GM23338 (cell line): ENCODE measurements around the gene ZNF236. TPM values are rescaled to one million over a fixed set of nuclear protein-coding genes. Genes with fewer than 3 reads are reported as not detected.

Experiments
- ATAC-seq: fragments of 200-7000 bp; cut with Tn5 transposase; 3 replicates; pipeline ENCODE4 v1.9.1; 2020
- DNase-seq: peaks from one replicate; pipeline ENCODE4 v3.0.0-alpha.2; 2015; ENCODE audit warnings: low spot score
- H2AFZ ChIP-seq: fragments of 200-600 bp; sonication (generic); 2 replicates; pipeline ENCODE4 v1.8.0; 2016; ENCODE audit warnings: antibody characterized with exemption, mild to moderate bottlenecking, moderate library complexity
- H3F3A ChIP-seq: fragments of 200-600 bp; sonication (generic); replicated peaks from 2 replicates; pipeline ENCODE4 v1.8.0; 2017; ENCODE audit warnings: antibody characterized with exemption, mixed run types, low read depth
- H3K27ac ChIP-seq: fragments of 200-600 bp; sonication (generic); 2 replicates; pipeline ENCODE4 v1.6.1; 2016; ENCODE audit warnings: low read depth
- H3K27me3 ChIP-seq: fragments of 200-600 bp; sonication (generic); 2 replicates; pipeline ENCODE4 v1.8.0; 2016; ENCODE audit warnings: mild to moderate bottlenecking, mixed run types, moderate library complexity; ENCODE audit not compliant: insufficient read depth
- H3K36me3 ChIP-seq: fragments of 200-600 bp; sonication (generic); 2 replicates; pipeline ENCODE4 v1.8.0; 2016; ENCODE audit warnings: mild to moderate bottlenecking; ENCODE audit not compliant: insufficient read depth
- H3K4me1 ChIP-seq: fragments of 200-600 bp; sonication (generic); 2 replicates; pipeline ENCODE4 v1.8.0; 2016; ENCODE audit warnings: mild to moderate bottlenecking, moderate library complexity; ENCODE audit not compliant: insufficient read depth
- H3K4me2 ChIP-seq: fragments of 200-600 bp; sonication (generic); 2 replicates; pipeline ENCODE4 v1.7.1; 2017; ENCODE audit warnings: mixed run types
- H3K4me3 ChIP-seq: fragments of 200-600 bp; sonication (generic); 2 replicates; pipeline ENCODE4 v1.6.1; 2016; ENCODE audit warnings: mixed run types
- H3K79me2 ChIP-seq: fragments of 200-600 bp; sonication (generic); replicated peaks from 2 replicates; pipeline ENCODE4 v1.8.0; 2017; ENCODE audit warnings: mild to moderate bottlenecking; ENCODE audit not compliant: insufficient read depth
- H3K9me2 ChIP-seq: fragments of 200-600 bp; sonication (generic); 2 replicates; pipeline ENCODE4 v1.8.0; 2017; ENCODE audit not compliant: insufficient read depth
- H4K20me1 ChIP-seq: fragments of 200-600 bp; sonication (generic); replicated peaks from 2 replicates; pipeline ENCODE4 v1.8.0; 2017; ENCODE audit warnings: mild to moderate bottlenecking; ENCODE audit not compliant: insufficient read depth
- H3K27ac Mint-ChIP-seq: 2 replicates; pipeline ENCODE4 v1.8.0; 2020; ENCODE audit warnings: inconsistent platforms, mild to moderate bottlenecking, moderate library complexity, mixed read lengths
- H3K27me3 Mint-ChIP-seq: 3 replicates; pipeline ENCODE4 v1.8.0; 2022; ENCODE audit warnings: low read depth, mild to moderate bottlenecking, moderate library complexity, mixed read lengths, inconsistent platforms; ENCODE audit not compliant: insufficient read depth, poor library complexity
- H3K36me3 Mint-ChIP-seq: 3 replicates; pipeline ENCODE4 v1.8.0; 2021; ENCODE audit warnings: low read depth, mild to moderate bottlenecking, inconsistent platforms, moderate library complexity, mixed read lengths
- H3K4me1 Mint-ChIP-seq: 3 replicates; pipeline ENCODE4 v1.8.0; 2020; ENCODE audit warnings: mild to moderate bottlenecking, inconsistent platforms, mixed read lengths
- H3K4me3 Mint-ChIP-seq: 3 replicates; pipeline ENCODE4 v1.8.0; 2021; ENCODE audit warnings: moderate library complexity, mild to moderate bottlenecking, inconsistent platforms, mixed read lengths
- H3K9me3 Mint-ChIP-seq: 3 replicates; pipeline ENCODE4 v1.8.0; 2020; ENCODE audit warnings: moderate library complexity, mild to moderate bottlenecking, inconsistent platforms, mixed read lengths
- CREB1 ChIP-seq: fragments of 250-450 bp; sonication (Bioruptor Pico); IDR thresholded peaks from 2 replicates; pipeline ENCODE4 v1.5.0; 2020; ENCODE audit warnings: low read depth, mild to moderate bottlenecking, moderate library complexity
- EZH2 ChIP-seq: fragments of 200-600 bp; sonication (generic); IDR thresholded peaks from one replicate; pipeline ENCODE4 v1.8.0; 2017; ENCODE audit warnings: antibody characterized with exemption, mild to moderate bottlenecking, low read depth; ENCODE audit not compliant: unreplicated experiment
- EZH2phosphoT487 ChIP-seq: fragments of 200-600 bp; sonication (generic); IDR thresholded peaks from one replicate; pipeline ENCODE4 v1.8.1; 2018; ENCODE audit warnings: antibody characterized with exemption; ENCODE audit not compliant: unreplicated experiment
- JUNB ChIP-seq: IDR thresholded peaks from one replicate; pipeline ENCODE4 v1.6.1; 2016; ENCODE audit warnings: antibody characterized with exemption; ENCODE audit not compliant: unreplicated experiment
- NANOG ChIP-seq: IDR thresholded peaks from 2 replicates; pipeline ENCODE4 v1.6.1; 2016; ENCODE audit warnings: antibody characterized with exemption, borderline replicate concordance
- POLR2AphosphoS5 ChIP-seq: IDR thresholded peaks from 2 replicates; pipeline ENCODE4 v1.6.1; 2016; ENCODE audit warnings: antibody characterized with exemption, low read depth
- STAT1 ChIP-seq: IDR thresholded peaks from one replicate; pipeline ENCODE4 v1.6.1; 2016; ENCODE audit warnings: antibody characterized with exemption; ENCODE audit not compliant: unreplicated experiment
- ZNF114 ChIP-seq: fragments of 250-450 bp; sonication (Bioruptor Pico); IDR thresholded peaks from 2 replicates; pipeline ENCODE4 v1.5.0; 2020; ENCODE audit warnings: mild to moderate bottlenecking, moderate library complexity
- ZNF331 ChIP-seq: fragments of 250-450 bp; sonication (Bioruptor Pico); IDR thresholded peaks from 2 replicates; pipeline ENCODE4 v1.5.0; 2020; ENCODE audit warnings: low read depth, mild to moderate bottlenecking, moderate library complexity
- polyA plus RNA-seq: library from polyadenylated mRNA; unstranded; fragments of >200 nt; fragmentation: Nextera tagmentation; extraction: Ambion mirVana; gene quantifications from 2 replicates; pipeline ENCODE4 v1.2.1, GENCODE V29; 2016
- total RNA-seq: library from RNA; depleted of rRNA; stranded (reverse); fragments of >200 nt; shearing (Covaris generic); gene quantifications from 2 replicates; pipeline ENCODE4 v1.2.3, GENCODE V29; 2014
- TF ChIP-seq, protein P1 (sequence below): fragments of 250-450 bp; sonication (Bioruptor Pico); IDR thresholded peaks from 2 replicates; pipeline ENCODE4 v1.5.0; 2020; ENCODE audit warnings: mild to moderate bottlenecking, moderate library complexity
- TF ChIP-seq, protein P2 (sequence below): IDR thresholded peaks from 2 replicates; pipeline ENCODE4 v1.6.1; 2016; ENCODE audit warnings: antibody characterized with exemption
- TF ChIP-seq, protein P3 (sequence below): IDR thresholded peaks from one replicate; pipeline ENCODE4 v1.6.1; 2018; ENCODE audit warnings: antibody characterized with exemption; ENCODE audit not compliant: unreplicated experiment
- TF ChIP-seq, protein P4 (sequence below), 2 experiments: fragments of 200-600 bp in 1 of 2; sonication (generic) in 1 of 2; conservative IDR thresholded peaks; 2 replicates each; pipeline versions ENCODE4 v1.5.1 to v1.6.1; 2016 to 2017; ENCODE audit warnings: antibody characterized with exemption in 2 of 2, low read depth in 2 of 2, mild to moderate bottlenecking in 2 of 2, moderate library complexity in 1 of 2

ZNF236 gene
- total and polyA plus RNA-seq, 2 experiments from 2014 or later, result 8.9 to 16.3 TPM

DNA sequence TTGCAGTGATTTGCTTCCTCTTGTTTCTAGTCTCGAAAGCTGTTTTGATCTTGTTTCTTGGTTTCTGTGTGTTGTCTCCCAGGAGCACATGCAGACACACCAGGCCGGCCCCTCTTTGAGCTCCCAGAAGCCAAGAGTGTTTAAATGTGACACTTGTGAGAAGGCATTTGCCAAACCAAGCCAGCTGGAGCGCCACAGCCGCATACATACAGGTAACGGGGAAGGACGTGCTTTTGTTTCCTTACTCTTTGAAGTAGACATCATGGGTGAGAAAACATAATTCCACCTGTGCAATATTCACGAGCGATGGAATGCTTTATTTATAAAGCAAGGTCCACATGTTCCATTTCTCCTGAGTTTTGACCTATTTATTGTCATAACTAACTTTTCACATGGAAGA is 137.2 kb downstream of the ZNF236 start:
- H3K27ac Mint-ChIP-seq, result no peak overlapping the region
- H3K36me3 Mint-ChIP-seq, result peaks cover 35% of the 10 kb centered on the region
- H3K79me2 ChIP-seq, result 0 out of 2 replicates have a peak, but pooled peaks cover 2% of the 10 kb centered on the region

More for the DNA sequence above, 137.2 kb downstream of the ZNF236 start:
- Mint-ChIP-seq H3K4me1 (peaks cover 6% of the 10 kb centered on the region; the same call in 1 of the 3 replicates), H3K4me3 (no peak overlapping the region), H3K27me3 (peaks cover 4% of the 10 kb centered on the region), H3K9me3 (no peaks in the 10 kb centered on the region; the same call in 2 of the 3 replicates)
- no peak overlapping the region for H3K4me3 ChIP-seq
- TF ChIP-seq ZNF114 (no peak), POLR2AphosphoS5 (no peak), JUNB (no peak), ZNF331 (CRISPR knock-in tag) (no peak), EZH2 (no peak), NANOG (no peak), EZH2phosphoT487 (no peak), STAT1 (no peak), CREB1 (no peak)
- TF ChIP-seq, protein P1, sequence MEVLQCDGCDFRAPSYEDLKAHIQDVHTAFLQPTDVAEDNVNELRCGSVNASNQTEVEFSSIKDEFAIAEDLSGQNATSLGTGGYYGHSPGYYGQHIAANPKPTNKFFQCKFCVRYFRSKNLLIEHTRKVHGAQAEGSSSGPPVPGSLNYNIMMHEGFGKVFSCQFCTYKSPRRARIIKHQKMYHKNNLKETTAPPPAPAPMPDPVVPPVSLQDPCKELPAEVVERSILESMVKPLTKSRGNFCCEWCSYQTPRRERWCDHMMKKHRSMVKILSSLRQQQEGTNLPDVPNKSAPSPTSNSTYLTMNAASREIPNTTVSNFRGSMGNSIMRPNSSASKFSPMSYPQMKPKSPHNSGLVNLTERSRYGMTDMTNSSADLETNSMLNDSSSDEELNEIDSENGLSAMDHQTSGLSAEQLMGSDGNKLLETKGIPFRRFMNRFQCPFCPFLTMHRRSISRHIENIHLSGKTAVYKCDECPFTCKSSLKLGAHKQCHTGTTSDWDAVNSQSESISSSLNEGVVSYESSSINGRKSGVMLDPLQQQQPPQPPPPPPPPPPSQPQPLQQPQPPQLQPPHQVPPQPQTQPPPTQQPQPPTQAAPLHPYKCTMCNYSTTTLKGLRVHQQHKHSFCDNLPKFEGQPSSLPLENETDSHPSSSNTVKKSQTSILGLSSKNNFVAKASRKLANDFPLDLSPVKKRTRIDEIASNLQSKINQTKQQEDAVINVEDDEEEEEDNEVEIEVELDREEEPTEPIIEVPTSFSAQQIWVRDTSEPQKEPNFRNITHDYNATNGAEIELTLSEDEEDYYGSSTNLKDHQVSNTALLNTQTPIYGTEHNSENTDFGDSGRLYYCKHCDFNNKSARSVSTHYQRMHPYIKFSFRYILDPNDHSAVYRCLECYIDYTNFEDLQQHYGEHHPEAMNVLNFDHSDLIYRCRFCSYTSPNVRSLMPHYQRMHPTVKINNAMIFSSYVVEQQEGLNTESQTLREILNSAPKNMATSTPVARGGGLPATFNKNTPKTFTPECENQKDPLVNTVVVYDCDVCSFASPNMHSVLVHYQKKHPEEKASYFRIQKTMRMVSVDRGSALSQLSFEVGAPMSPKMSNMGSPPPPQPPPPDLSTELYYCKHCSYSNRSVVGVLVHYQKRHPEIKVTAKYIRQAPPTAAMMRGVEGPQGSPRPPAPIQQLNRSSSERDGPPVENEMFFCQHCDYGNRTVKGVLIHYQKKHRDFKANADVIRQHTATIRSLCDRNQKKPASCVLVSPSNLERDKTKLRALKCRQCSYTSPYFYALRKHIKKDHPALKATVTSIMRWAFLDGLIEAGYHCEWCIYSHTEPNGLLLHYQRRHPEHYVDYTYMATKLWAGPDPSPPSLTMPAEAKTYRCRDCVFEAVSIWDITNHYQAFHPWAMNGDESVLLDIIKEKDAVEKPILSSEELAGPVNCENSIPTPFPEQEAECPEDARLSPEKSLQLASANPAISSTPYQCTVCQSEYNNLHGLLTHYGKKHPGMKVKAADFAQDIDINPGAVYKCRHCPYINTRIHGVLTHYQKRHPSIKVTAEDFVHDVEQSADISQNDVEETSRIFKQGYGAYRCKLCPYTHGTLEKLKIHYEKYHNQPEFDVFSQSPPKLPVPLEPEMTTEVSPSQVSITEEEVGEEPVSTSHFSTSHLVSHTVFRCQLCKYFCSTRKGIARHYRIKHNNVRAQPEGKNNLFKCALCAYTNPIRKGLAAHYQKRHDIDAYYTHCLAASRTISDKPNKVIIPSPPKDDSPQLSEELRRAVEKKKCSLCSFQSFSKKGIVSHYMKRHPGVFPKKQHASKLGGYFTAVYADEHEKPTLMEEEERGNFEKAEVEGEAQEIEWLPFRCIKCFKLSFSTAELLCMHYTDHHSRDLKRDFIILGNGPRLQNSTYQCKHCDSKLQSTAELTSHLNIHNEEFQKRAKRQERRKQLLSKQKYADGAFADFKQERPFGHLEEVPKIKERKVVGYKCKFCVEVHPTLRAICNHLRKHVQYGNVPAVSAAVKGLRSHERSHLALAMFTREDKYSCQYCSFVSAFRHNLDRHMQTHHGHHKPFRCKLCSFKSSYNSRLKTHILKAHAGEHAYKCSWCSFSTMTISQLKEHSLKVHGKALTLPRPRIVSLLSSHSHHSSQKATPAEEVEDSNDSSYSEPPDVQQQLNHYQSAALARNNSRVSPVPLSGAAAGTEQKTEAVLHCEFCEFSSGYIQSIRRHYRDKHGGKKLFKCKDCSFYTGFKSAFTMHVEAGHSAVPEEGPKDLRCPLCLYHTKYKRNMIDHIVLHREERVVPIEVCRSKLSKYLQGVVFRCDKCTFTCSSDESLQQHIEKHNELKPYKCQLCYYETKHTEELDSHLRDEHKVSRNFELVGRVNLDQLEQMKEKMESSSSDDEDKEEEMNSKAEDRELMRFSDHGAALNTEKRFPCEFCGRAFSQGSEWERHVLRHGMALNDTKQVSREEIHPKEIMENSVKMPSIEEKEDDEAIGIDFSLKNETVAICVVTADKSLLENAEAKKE (CRISPR knock-in tag), result no peak
- TF ChIP-seq, protein P2, sequence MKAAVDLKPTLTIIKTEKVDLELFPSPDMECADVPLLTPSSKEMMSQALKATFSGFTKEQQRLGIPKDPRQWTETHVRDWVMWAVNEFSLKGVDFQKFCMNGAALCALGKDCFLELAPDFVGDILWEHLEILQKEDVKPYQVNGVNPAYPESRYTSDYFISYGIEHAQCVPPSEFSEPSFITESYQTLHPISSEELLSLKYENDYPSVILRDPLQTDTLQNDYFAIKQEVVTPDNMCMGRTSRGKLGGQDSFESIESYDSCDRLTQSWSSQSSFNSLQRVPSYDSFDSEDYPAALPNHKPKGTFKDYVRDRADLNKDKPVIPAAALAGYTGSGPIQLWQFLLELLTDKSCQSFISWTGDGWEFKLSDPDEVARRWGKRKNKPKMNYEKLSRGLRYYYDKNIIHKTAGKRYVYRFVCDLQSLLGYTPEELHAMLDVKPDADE, result no peak
- TF ChIP-seq, protein P3, sequence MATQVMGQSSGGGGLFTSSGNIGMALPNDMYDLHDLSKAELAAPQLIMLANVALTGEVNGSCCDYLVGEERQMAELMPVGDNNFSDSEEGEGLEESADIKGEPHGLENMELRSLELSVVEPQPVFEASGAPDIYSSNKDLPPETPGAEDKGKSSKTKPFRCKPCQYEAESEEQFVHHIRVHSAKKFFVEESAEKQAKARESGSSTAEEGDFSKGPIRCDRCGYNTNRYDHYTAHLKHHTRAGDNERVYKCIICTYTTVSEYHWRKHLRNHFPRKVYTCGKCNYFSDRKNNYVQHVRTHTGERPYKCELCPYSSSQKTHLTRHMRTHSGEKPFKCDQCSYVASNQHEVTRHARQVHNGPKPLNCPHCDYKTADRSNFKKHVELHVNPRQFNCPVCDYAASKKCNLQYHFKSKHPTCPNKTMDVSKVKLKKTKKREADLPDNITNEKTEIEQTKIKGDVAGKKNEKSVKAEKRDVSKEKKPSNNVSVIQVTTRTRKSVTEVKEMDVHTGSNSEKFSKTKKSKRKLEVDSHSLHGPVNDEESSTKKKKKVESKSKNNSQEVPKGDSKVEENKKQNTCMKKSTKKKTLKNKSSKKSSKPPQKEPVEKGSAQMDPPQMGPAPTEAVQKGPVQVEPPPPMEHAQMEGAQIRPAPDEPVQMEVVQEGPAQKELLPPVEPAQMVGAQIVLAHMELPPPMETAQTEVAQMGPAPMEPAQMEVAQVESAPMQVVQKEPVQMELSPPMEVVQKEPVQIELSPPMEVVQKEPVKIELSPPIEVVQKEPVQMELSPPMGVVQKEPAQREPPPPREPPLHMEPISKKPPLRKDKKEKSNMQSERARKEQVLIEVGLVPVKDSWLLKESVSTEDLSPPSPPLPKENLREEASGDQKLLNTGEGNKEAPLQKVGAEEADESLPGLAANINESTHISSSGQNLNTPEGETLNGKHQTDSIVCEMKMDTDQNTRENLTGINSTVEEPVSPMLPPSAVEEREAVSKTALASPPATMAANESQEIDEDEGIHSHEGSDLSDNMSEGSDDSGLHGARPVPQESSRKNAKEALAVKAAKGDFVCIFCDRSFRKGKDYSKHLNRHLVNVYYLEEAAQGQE, result no peak
- TF ChIP-seq, protein P4, sequence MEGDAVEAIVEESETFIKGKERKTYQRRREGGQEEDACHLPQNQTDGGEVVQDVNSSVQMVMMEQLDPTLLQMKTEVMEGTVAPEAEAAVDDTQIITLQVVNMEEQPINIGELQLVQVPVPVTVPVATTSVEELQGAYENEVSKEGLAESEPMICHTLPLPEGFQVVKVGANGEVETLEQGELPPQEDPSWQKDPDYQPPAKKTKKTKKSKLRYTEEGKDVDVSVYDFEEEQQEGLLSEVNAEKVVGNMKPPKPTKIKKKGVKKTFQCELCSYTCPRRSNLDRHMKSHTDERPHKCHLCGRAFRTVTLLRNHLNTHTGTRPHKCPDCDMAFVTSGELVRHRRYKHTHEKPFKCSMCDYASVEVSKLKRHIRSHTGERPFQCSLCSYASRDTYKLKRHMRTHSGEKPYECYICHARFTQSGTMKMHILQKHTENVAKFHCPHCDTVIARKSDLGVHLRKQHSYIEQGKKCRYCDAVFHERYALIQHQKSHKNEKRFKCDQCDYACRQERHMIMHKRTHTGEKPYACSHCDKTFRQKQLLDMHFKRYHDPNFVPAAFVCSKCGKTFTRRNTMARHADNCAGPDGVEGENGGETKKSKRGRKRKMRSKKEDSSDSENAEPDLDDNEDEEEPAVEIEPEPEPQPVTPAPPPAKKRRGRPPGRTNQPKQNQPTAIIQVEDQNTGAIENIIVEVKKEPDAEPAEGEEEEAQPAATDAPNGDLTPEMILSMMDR (conservative IDR thresholded peaks at IDR 0.05; ENCODE audit: low read depth in 2 of 2), result no peak
- H3K27ac ChIP-seq, result no peak overlapping the region
- H3K4me2 ChIP-seq, result no peak overlapping the region
- DNase-seq, result no peak
- H3K27me3 ChIP-seq, result no peaks in the 10 kb centered on the region
- ATAC-seq, result no peak
- H4K20me1 ChIP-seq, result no peaks in the 10 kb centered on the region
- no peaks in the 10 kb centered on the region for H3K36me3 ChIP-seq
- H3F3A ChIP-seq, result no peaks in the 10 kb centered on the region
- no peak overlapping the region for H2AFZ ChIP-seq
- no peaks in the 10 kb centered on the region for H3K9me2 ChIP-seq
- no peaks in the 10 kb centered on the region for H3K4me1 ChIP-seq
